GM18520 (cell line): Measurements from ENCODE around the gene GLTP.
"Not testable (repeated sequence)": the region's sequence is repeated elsewhere in the genome, so short reads cannot be mapped to it uniquely, and the experiment has no call there.

Experiments used
- ATAC-seq: cut with Tn5 transposase; IDR thresholded peaks from one replicate; pipeline ENCODE4 v1.9.1; 2021; ENCODE audit not compliant: unreplicated experiment

Gene GLTP, protein sequence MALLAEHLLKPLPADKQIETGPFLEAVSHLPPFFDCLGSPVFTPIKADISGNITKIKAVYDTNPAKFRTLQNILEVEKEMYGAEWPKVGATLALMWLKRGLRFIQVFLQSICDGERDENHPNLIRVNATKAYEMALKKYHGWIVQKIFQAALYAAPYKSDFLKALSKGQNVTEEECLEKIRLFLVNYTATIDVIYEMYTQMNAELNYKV

DNA sequence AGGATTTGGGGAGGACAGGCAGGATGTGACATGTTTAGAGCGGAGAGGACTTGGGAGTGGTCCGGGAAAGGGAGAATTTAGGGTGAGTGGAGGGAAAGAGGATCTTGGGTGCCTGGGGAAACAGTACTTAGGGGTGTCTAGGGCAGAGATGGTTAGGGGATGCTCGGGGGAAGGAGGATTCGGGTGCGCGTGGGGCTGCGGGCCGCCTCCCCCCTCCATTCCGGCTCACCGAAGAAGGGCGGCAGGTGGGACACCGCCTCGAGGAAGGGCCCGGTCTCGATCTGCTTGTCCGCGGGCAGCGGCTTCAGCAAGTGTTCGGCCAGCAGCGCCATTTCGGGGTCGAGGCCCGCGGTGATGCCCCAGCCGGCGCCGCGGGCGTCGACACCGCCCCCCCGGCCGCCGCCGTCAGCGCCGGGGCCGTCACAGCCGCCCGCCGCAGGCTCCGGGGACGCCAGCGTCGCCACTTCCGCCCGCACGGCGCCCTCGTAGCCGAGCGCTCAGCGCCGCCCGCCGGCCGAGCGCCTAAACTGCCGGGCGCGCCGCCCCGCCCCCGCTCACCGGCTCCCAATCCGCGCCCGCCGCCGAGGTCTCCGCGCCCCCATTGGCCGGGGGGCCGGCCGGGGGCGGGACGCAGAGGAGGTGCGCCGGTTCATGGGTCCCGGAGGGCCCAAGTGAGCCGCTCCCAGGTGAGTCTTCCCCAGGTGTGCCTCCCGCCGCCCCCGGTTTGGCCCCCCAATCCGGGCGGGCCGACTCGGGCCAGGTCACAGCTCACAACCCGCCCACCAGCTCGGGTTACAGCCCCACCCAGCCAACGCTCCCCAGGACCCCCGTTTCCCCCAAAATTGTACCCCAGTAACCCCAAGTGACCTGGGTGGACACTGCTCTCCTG is at the start of gene GLTP:
GLTP (minus strand) TSS at position 499 of the 889 bp plus-strand sequence; CDS start at position 332, 167 bp downstream.
- peak; percentile 97 for ATAC-seq

DNA sequence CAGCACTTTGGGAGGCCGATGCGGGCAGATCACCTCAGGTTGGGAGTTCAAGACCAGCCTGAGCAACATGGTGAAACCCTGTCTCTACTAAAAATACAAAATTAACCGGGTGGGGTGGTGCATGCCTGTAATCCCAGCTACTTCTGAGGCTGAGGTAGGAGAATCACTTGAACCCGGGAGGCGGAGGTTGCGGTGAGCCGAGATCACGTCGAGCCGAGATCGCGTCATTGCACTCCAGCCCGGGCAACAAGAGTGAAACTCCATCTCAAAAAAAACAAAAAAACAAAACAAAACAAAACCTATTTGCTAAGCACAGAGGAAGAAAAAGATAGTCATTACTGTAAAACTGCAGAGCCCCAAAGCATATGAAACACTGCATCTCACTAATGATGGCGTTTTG is 49.0 kb upstream of the GLTP start:
- not testable (repeated sequence) for ATAC-seq

DNA sequence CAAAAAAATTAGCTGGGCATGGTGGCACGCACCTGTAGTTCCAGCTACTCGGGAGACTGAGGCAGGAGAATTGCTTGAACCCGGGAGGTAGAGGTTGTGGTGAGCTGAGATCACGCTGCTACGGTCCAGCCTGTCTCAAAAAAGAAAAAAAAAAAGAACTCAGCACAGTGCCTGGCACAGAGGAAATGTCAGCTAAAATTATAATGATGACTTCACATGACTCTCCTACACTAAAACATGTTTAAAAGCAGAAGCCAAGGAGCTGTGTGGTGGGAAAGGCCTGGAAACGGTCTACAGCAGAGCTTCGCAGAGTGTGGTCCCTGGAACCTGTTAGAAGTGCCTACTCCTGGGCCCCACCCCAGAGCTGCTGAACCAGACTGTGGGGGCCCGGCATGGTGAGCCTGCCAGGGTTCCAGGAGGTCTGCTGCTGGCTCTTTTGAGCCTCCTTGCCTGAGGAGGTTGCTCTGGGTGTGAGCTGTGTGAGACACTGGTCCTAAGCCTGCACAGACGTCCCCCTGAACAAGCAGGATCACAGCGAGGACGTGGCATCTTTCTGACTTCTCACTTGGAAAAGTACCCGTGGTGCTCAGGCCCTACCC is 47.8 kb upstream of the GLTP start:
- no peak for ATAC-seq

DNA sequence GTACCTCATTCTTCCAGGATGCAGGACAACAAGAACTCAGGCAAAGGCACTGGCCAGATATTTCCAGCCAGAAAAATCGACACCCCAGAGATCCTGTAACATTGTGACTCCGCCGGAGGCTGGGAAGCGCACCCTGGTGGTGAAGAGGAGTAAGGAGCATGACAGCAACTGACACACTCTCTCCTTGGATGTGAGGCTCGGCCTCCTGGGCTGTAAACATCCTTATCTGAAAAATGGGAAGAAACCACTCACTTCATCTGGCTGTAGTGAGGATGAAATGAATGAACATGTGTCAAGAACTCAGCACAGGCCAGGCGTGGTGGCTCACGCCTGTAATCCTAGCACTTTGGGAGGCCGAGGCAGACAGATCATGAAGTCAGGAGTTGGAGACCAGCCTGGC is 47.3 kb upstream of the GLTP start:
- ATAC-seq, result no peak

DNA sequence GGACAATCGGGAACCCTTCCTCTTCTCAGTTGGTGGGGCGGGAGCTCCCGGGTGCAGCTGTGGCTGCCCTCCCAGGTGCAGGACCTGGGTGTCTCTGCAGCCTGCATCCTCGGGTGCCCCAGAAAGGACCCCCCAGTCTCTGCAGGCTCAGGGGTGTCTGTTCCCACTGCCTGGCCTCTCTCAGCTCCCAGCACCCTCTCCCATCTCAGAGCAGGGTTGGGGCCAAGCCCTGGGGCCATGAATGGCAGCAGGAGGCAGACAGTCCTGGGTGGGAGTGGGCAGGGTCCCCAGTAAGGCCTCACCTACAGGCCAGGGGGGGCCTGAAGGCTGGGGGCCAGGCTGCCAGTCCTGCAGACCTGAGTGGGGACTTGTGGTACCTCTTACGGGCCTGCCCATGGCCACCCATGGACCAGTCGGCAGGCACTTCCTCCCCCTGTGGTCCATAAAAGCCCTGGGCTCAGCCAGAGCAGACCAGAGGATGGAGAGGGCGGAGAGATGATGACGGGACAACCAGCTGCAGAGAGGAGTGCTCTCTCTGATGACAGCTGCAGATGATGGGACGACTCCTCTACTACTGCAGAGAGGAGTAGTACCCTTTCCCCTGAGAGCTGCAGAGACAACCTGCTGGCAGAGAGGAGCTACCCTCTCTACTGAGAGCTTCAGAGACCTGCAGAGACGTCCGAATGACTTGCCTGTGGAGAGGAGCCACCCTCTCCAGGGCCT is 46.3 kb upstream of the GLTP start:
- no peak for ATAC-seq

DNA sequence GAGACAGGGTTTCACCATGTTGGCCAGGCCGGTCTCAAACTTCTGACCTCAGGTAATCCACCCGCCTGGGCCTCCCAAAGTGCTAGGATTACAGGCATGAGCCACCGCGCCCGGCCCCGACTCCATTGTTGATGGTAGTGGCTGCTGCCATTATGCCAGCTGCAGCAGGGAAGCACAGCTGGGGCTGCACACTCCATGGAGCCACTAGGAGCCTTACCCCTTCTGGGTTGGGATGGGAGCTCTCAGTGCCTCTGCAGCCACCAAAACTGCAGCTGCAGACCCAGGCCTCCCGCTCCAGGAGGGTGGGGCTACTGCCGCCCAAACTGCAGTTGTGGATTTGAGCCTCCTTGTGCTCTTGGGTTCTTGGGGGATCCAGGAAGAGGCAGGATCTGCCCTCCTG is 45.7 kb upstream of the GLTP start:
- ATAC-seq, result no peak

DNA sequence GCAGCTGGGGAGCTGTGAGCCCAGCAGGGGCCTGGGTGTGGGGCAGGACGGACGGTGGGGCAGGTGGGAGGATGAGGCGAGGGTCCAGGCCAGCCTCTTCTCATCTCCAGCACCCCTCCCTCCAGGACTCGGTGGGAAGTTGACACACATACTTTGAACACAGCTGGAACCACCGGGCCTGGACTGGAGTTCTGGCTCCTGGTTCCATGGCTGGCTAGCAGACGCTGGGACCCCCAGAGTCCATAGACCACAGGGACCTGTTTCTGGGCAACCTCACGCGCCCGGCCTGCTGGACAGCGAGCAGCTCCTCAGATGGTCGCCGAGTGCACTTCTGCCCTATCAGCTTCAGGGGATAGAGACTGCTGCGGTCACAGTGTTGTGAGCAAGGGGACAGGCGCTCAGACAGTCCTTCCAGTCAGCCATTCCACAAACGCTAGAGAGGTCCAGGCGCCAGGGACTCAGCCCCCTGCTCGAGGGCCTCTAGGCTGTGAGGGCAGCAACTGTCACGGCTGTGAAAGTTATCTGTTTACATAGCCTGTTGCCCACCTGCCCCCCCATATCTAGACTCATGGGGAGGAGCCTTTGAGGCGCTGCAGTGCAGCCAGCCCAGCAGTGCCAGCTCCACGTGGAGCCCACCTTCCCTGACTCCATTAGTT is 45.0 kb upstream of the GLTP start:
- ATAC-seq, result no peak

DNA sequence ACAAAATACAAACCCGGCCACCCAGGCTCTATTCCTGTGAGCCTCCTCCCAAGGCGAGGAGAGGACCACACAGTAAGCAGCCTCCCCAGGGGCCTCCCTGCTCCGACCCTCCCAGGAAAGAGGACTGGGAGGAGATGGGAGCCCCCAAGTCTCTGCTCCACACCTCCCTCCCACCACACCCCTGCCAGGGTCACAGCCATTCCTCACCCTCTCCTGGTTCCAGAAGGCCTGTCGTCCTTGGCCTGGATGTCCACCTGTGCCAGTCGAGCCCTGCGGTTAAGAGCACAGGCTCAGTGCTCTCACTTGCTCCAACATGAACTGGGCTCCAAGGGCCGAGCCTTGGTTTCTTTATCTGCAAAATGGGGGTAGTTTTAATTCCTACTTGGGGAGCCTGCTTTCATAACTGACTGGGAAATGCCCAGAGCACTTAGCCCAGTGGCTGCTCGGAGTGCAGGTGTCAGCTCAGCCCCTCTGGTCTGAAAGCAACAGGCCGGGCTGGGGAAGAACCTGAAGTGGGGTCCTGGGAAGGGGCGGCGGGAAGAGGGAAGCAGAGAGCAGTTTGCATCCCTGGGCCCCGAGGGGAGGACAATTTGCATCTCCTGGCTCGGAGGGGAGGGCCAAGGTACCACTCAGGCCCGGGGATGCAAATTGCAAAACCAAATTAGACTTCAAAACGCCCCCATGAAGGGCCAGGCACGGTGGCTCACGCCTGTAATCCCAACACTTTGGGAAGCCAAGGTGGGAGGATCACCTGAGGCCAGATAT is 43.3 kb upstream of the GLTP start:
- ATAC-seq, result no peak

DNA sequence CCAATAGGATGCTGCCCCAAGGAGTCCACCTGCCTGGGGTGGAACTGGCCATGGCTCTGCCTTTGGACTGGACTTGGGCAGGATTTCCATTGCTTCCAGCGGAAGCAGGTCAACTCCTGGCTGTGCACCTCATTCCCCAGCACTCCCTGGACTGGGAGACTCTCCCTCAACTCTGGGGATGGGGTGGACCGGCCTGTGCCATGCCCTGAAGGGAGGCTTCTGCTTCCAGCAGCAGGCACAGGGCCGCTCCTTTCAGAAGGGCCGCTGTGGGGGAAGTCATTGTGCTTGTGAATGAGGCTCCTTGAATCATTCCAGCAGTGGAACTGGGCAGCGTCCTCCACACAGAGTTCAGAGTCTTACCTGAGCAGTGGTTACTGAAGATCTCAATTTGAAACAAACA is 42.7 kb upstream of the GLTP start:
- no peak for ATAC-seq

DNA sequence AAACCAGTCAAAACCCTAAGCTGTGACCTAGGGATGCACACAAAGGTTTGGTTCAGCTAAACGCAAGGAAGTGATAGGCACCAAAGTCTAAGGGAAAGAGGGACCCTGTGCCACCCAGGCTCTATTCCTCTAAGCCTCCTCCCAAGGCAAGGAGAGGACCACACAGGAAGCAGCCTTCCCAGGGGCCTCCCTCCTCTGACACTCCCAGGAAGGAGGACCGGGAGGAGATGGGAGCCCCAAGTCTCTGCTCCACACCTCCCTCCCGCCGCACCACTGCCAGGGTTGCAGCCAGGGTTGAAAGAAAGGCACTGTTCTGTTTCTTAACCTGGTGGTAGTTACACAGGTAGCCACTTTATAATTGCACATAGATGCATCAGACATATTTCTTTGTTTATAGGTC is 41.6 kb upstream of the GLTP start:
- ATAC-seq, result no peak

DNA sequence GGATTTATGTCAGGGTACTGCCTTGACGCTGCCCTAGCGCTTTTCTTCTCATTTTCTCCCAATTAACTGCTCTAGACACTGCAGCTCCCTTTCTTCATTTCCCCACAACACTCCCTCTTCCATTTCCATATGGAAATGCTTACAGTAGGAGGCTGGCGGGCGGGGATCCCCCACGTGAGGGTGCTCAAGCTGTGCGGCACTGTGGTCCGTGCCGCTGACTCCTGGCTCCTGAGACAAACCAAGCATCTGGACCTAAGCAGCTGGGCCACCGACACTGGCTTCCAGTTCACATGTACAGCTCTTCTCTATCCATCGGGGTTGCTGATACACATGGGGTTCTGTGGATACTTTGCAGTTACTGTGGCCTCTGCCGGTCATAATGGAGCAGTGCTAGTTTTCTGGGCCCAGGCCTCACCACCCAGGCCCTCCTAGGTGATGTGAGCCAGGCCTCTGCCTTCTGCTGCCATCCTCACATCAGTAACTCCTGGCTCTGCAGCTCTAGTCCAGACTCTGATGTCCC is 40.0 kb upstream of the GLTP start:
- no peak for ATAC-seq

DNA sequence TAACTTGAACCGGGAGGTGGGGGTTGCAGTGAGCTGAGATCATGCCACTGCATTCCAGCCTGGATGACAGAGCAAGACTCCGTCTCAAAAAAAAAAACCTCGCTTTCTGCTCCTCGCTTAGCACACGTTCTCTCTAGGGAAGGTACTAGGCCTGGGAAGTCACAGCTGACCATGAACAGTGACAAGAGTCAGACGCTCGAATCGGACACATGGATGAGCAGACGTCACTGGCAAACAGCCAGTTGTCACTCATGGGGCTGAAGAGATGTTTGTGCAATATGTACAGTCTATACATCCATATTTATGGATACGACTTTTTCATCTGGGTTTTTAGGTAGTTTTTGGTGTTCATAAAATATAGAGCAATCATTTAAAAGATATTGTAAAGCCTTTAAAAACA is 39.1 kb upstream of the GLTP start:
- ATAC-seq, result no peak

DNA sequence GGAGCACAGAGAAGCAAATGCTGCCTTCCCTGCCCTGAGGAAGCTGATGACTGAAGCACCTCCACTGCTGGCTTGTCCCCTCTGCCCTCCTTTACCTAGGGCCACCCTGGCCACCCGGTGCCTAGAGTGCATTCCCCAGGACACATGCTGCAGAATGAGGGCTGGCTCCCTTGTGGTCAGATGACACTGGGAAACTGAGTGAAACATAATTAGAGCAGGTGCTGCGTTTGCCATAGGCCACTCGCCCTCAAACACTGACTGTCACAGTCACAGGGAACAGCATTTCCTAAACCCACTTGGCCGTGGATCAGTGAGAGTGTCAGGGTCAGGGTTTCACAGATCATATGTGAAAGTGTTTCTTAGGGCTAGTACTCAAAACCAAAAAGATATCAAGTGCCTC is 35.7 kb upstream of the GLTP start:
- no peak for ATAC-seq

DNA sequence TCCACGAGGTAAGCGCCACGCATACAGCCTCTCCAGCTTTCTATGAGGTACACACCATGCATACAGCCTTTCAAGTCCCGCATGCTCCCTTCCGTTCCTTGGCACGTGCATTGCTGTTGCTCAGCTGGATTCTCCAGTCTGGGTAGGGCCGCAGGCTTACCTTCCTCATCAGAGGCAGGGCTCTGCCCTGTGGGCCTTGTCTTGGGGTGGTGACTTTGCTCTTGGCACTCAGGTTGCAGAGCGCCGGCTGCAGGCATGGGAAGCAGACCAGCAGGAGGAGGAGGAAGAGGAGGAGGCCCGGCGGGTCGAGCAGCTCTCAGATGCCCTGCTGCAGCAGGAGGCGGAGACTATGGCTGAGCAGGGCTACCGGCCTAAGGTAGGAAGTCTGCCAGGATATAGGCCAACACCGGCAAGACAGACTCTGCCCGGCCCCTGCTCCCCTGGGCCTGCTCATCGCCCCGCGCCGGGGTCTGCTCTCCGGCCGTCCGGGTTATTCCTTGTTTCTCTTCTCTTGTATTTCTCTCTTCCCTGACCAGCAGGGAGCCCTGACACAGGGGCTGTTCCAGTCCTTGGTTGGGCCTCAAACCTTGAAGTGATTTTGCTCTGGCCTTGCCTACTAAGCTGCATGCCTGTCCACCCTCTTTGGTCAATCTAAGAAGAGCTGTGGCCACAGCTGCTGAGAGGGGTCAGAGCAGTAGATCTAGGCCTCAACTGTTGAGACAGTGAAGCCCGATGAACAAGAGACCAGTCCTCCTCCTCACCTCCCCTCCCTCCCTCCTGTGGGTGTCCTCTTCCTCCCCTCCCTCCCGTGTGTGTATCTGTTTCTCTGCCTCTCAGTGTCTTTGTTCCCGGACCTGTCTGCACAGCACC is 35.1 kb upstream of the GLTP start:
- no peak for ATAC-seq

DNA sequence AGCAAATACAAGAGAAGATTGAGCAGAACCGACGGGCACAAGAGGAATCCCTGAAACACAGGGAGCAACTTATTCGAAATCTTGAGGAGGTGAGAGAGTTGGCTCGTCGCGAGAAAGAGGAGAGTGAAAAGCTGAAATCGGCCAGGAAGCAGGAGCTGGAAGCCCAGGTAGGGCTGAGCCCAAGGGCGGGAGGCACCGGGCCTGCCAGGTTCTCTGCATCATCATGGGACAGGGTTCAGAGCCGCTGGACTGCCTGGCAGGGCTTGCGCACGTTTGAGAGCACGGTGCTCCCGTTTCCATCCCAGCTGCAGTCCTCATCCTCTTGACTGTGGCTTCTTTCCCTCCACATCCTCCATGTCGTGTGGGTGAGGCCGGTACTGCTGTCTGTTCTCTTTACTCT is 34.1 kb upstream of the GLTP start:
- no peak for ATAC-seq

DNA sequence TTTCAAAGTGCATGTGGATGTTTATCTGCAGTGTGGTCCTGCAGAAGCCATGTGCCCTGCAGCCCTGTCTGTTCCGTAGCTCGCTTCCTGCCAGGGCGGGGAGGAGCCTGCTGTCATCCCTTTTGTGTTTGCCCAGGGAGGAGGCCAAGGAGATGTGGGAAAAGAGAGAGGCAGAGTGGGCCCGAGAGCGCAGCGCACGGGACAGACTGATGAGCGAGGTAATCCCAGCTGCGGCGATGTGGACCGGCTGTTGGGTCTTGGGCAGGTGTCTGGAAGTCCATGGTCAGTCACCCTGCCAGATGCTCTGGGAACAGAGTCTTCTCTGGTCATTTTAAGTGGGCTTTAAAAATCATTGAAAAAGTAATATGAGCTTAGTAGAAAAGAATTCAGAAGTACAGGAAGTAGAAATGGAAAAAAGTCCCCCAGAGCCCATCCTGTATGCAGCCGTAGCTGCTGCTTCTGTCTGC is 32.5 kb upstream of the GLTP start:
- ATAC-seq, result no peak

DNA sequence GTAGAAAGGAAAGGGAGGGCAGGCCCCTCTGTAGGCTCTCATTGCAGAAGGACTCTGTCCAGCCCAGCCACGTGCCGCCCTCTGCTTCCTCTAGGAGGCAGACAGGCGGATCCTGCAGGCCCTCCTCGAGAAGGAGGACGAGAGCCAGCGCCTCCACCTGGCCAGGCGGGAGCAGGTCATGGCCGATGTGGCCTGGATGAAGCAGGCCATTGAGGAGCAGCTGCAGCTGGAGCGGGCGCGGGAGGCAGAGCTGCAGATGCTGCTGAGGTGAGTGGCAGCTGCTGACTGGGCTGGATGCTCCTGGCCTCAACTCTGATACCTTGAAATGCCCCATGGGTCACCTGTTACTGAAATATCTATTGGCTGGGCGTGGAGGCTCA is 30.6 kb upstream of the GLTP start:
- no peak for ATAC-seq

DNA sequence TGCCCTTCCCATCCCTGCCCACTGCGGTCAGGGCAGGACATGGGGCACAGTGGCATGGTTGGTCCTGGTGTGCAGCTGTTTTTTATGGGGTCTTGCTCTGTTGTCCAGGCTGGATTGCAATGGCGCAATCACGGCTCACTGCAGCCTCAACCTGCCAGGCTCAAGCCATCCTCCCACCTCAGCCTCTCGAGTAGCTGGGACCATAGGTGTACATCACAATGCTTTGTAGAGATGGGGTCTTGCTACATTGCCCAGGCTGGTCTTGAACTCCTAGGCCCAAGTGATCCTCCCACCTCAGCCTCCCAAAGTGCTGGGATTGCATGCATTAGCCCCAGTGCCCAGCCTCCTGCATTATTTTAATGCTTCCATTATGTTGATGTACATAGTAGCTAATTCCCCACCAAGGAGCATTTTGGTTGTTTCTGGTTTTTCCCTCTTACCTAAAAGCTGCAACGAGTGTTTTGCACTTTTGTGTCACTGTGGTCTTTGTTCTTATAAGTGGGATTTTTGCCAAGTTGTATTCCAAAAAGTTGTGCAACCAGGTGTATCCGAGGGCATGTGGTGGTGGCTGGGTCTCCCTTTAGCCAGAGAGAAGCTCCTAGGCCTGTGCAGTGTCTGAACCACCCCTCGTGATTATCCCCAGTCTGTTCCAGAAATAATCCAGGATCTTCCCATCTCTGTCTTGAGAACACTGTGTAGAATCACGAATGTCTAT is 30.1 kb upstream of the GLTP start:
- ATAC-seq, result no peak
